Endothelial cell of umbilical vein (primary cell): ENCODE data around the gene FBXW7. TPM values are rescaled to one million over a fixed set of nuclear protein-coding genes. Genes with fewer than 3 reads are reported as not detected.

Experiments
- BruUV-seq: library from RNA; stranded (reverse); fragments of 400-500 nt; replicated peaks from 2 replicates; lab custom pipeline; 2021; lab: Mats Ljungman, UMichigan
- CTCF ChIA-PET: fragments of 300-600, 350-600 bp; sonication (Branson Sonifier 250); formaldehyde crosslinking; loops from one replicate; lab custom pipeline; 2021; ENCODE audit warnings: antibody characterized with exemption, inconsistent platforms; lab: Charles Lee
- POLR2A ChIA-PET: fragments of 300-600, 350-600 bp; sonication (Branson Sonifier 250); formaldehyde crosslinking; loops from one replicate; lab custom pipeline; 2021; ENCODE audit warnings: antibody characterized with exemption, inconsistent platforms; lab: Charles Lee
- DNase-seq: peaks from one replicate; pipeline ENCODE4 v3.0.0-alpha.2; 2011; ENCODE audit warnings: low read depth, low spot score
- FAIRE-seq: peaks from 2 replicates; lab custom pipeline; 2011; peaks lifted over from hg19 to GRCh38; lab: Jason Lieb, UNC
- H2AFZ ChIP-seq: 2 replicates; pipeline ENCODE4 v1.6.0; 2012; ENCODE audit warnings: low read depth, low read length, control low read depth, inconsistent platforms
- H3K27ac ChIP-seq: 2 replicates; pipeline ENCODE4 v1.5.1; 2011; ENCODE audit warnings: low read depth, mild to moderate bottlenecking, control low read depth, low read length, moderate library complexity; ENCODE audit not compliant: insufficient read depth
- H3K27me3 ChIP-seq, 2 experiments: 2 replicates each; pipeline versions ENCODE4 v1.6.0 to v1.6.1; 2011; ENCODE audit warnings: low read length in 2 of 2, mixed read lengths in 1 of 2; ENCODE audit not compliant: control insufficient read depth in 2 of 2, insufficient read depth in 2 of 2
- H3K36me3 ChIP-seq, 2 experiments: 2 replicates in 1 of 2; 3 replicates in 1 of 2; pipeline ENCODE4 v1.5.1; 2011; ENCODE audit warnings: low read length in 2 of 2, mild to moderate bottlenecking in 1 of 2, moderate library complexity in 1 of 2; ENCODE audit not compliant: control insufficient read depth in 2 of 2, insufficient read depth in 2 of 2; ENCODE audit errors: extremely low read depth in 1 of 2
- H3K4me1 ChIP-seq: 3 replicates; pipeline ENCODE4 v1.5.1; 2011; ENCODE audit warnings: mild to moderate bottlenecking, low read length; ENCODE audit not compliant: control insufficient read depth, insufficient read depth; ENCODE audit errors: extremely low read depth
- H3K4me2 ChIP-seq: 2 replicates; pipeline ENCODE4 v1.6.1; 2011; ENCODE audit warnings: low read length, control low read depth, mixed read lengths; ENCODE audit not compliant: insufficient read depth
- H3K4me3 ChIP-seq, 3 experiments: fragments of 200-600 bp in 1 of 3; sonication (generic), shearing (Covaris generic) in 1 of 3; replicated peaks in 1 of 3; 2 replicates each; pipeline ENCODE4 v1.5.1; 2011 to 2016; ENCODE audit warnings: control low read depth in 3 of 3, low read length in 3 of 3, mild to moderate bottlenecking in 2 of 3, inconsistent platforms in 1 of 3, low read depth in 1 of 3, moderate library complexity in 1 of 3; ENCODE audit not compliant: insufficient read depth in 1 of 3
- H3K79me2 ChIP-seq: 2 replicates; pipeline ENCODE4 v1.6.0; 2012; ENCODE audit warnings: low read length, inconsistent platforms; ENCODE audit not compliant: control insufficient read depth, insufficient read depth
- H3K9ac ChIP-seq: replicated peaks from 2 replicates; pipeline ENCODE3; 2011; ENCODE audit warnings: low read length, control low read depth; ENCODE audit not compliant: insufficient read depth; ENCODE audit errors: extremely low read depth
- H3K9me1 ChIP-seq: replicated peaks from 3 replicates; pipeline ENCODE4 v1.6.0; 2011; ENCODE audit warnings: mild to moderate bottlenecking, low read length; ENCODE audit not compliant: control insufficient read depth, insufficient read depth; ENCODE audit errors: extremely low read depth
- H3K9me3 ChIP-seq: replicated peaks from 2 replicates; pipeline ENCODE4 v1.5.1; 2012; ENCODE audit warnings: low read length, inconsistent platforms; ENCODE audit not compliant: control insufficient read depth, insufficient read depth
- H4K20me1 ChIP-seq: replicated peaks from 2 replicates; pipeline ENCODE3; 2011; ENCODE audit warnings: mild to moderate bottlenecking, low read length; ENCODE audit not compliant: control insufficient read depth, insufficient read depth; ENCODE audit errors: extremely low read depth
- CTCF ChIP-seq, 2 donors: IDR thresholded peaks; 1 replicate in 1 of 2; 2 replicates in 1 of 2; pipeline ENCODE4 v1.5.1; 2011; ENCODE audit warnings: low read length in 2 of 2, mild to moderate bottlenecking in 2 of 2, moderate library complexity in 2 of 2, control low read depth in 1 of 2, inconsistent platforms in 1 of 2, low read depth in 1 of 2; ENCODE audit not compliant: insufficient read depth in 1 of 2; ENCODE audit errors: extremely low read depth in 1 of 2
- EZH2 ChIP-seq: IDR thresholded peaks from 2 replicates; pipeline ENCODE4 v1.6.1; 2012; ENCODE audit warnings: borderline replicate concordance, low read depth, mild to moderate bottlenecking, moderate library complexity, low read length, inconsistent platforms; ENCODE audit not compliant: severe bottlenecking
- FOS ChIP-seq: IDR thresholded peaks from 2 replicates; pipeline ENCODE4 v1.6.1; 2011; ENCODE audit warnings: mild to moderate bottlenecking, low read length, moderate library complexity, borderline replicate concordance; ENCODE audit not compliant: insufficient read depth
- GATA2 ChIP-seq: IDR thresholded peaks from 2 replicates; pipeline ENCODE4 v1.7.0; 2011; ENCODE audit warnings: low read depth, mild to moderate bottlenecking, moderate library complexity, mixed read lengths, low read length; ENCODE audit not compliant: insufficient read length, insufficient read depth
- JUN ChIP-seq: IDR thresholded peaks from 2 replicates; pipeline ENCODE4 v1.6.1; 2011; ENCODE audit warnings: borderline replicate concordance, low read depth; ENCODE audit not compliant: insufficient read length, insufficient read depth
- MAX ChIP-seq: IDR thresholded peaks from 2 replicates; pipeline ENCODE4 v1.6.1; 2011; ENCODE audit not compliant: insufficient read depth, insufficient read length
- MYC ChIP-seq: IDR thresholded peaks from one replicate; pipeline ENCODE4 v1.6.1; 2011; ENCODE audit warnings: mild to moderate bottlenecking, low read depth, low read length
- POLR2A ChIP-seq: IDR thresholded peaks from 2 replicates; pipeline ENCODE4 v1.6.1; 2012; ENCODE audit warnings: low read depth, mild to moderate bottlenecking, control low read depth, low read length
- POLR2AphosphoS5 ChIP-seq: IDR thresholded peaks from 2 replicates; pipeline ENCODE4 v1.6.1; 2012; ENCODE audit warnings: low read depth, mild to moderate bottlenecking, control low read depth, low read length, moderate library complexity; ENCODE audit not compliant: insufficient read depth
- dilution Hi-C: fragments of 300-500 bp; cut with MboI; formaldehyde crosslinking; loops from one replicate; pipeline ENCODE4 v1.15.0; 2019; ENCODE audit warnings: low sequenced_read_pairs; ENCODE audit not compliant: extremely low pct_ligation_motif_present
- intact Hi-C: fragments of 100-400 bp; cut with micrococcal nuclease; formaldehyde crosslinking; loops from one replicate; pipeline ENCODE4 v1.10.0; 2022
- polyA plus RNA-seq, 4 experiments: library from polyadenylated mRNA; depleted of rRNA in 3 of 4; stranded (reverse) in 3 of 4; unstranded in 1 of 4; fragments of >200 nt; gene quantifications; 2 replicates each; pipeline versions ENCODE4 v1.2.1 to v1.2.3, GENCODE V29; 2011 to 2012; ENCODE audit warnings: missing spikeins in 1 of 4
- total RNA-seq: library from RNA; stranded (reverse); gene quantifications from 2 replicates; pipeline ENCODE4 v1.2.3, GENCODE V29; 2021

The FBXW7 gene
- total and polyA plus RNA-seq, 2 donors (not counting 3 experiments of a cell fraction or from before 2014, with no cell fraction given) = 7.0 to 28.1 TPM

- DNase-seq = no peak
- intact Hi-C loops = no loop called here
- FAIRE-seq = no peak
- Histone ChIP-seq H3K27ac (no peak overlapping the region), H3K4me3 (no peak overlapping the region), H4K20me1 (no peaks in the 10 kb centered on the region), H3K9ac (no peak overlapping the region), H3K79me2 (peaks cover 2% of the 10 kb centered on the region), H3K9me3 (no peaks in the 10 kb centered on the region), H3K36me3 (no peaks in the 10 kb centered on the region), H3K9me1 (no peaks in the 10 kb centered on the region), H3K27me3 (no peaks in the 10 kb centered on the region), H3K4me1 (no peaks in the 10 kb centered on the region), H3K4me2 (no peak overlapping the region), H2AFZ (no peak overlapping the region)
- ChIA-PET POLR2A (no interaction called here), CTCF (no interaction called here)
- dilution Hi-C loops = no loop called here
- no peak for TF ChIP-seq EZH2
- TF ChIP-seq CTCF (IDR thresholded peaks at IDR 0.05; ENCODE audit: extremely low read depth in 1 of 2, insufficient read depth in 1 of 2, low read depth in 1 of 2, low read length in 2 of 2) = no peak
- TF ChIP-seq FOS = no peak
- BruUV-seq = no TSS peak
Observed at GRCh38 chr4:152346979-152347378, 188.9 kb downstream of the FBXW7 start.

- H3K4me3 ChIP-seq = no peak overlapping the region
- ChIA-PET POLR2A (no interaction called here), CTCF (no interaction called here)
- no peaks in the 10 kb centered on the region for H3K4me1 ChIP-seq
- H4K20me1 ChIP-seq = no peaks in the 10 kb centered on the region
- no peaks in the 10 kb centered on the region for H3K36me3 ChIP-seq
- no peak overlapping the region for H3K9ac ChIP-seq
- BruUV-seq = no TSS peak
- FAIRE-seq (no peak), DNase-seq (no peak)
- no peaks in the 10 kb centered on the region for H3K9me3 ChIP-seq
- no peak overlapping the region for H3K4me2 ChIP-seq
- dilution Hi-C loops (no loop called here), intact Hi-C loops (no loop called here)
- TF ChIP-seq MAX (no peak), POLR2A (no peak), POLR2AphosphoS5 (no peak), GATA2 (no peak), FOS (no peak), CTCF (IDR thresholded peaks at IDR 0.05; ENCODE audit: extremely low read depth in 1 of 2, insufficient read depth in 1 of 2, low read depth in 1 of 2, low read length in 2 of 2) (no peak), JUN (no peak), EZH2 (no peak), MYC (no peak)
- no peak overlapping the region for H2AFZ ChIP-seq
- H3K27me3 ChIP-seq = no peaks in the 10 kb centered on the region
- no peak overlapping the region for H3K27ac ChIP-seq
- peaks cover 2% of the 10 kb centered on the region for H3K79me2 ChIP-seq
- H3K9me1 ChIP-seq = no peaks in the 10 kb centered on the region
Observed at GRCh38 chr4:152346526-152346925, 189.4 kb downstream of the FBXW7 start.
